B cell (primary cell): Measurements from ENCODE around the gene MTCL3.

ENCODE experiments used
- ATAC-seq: fragments of 200-7000 bp; cut with Tn5 transposase; one replicate; pipeline ENCODE4 v1.10.0; 2021; ENCODE audit warnings: low read depth, mild to moderate bottlenecking, moderate number of reproducible peaks, moderate library complexity
- CTCF ChIA-PET: fragments of 350-600 bp; sonication (Branson Sonifier 250); formaldehyde crosslinking; loops from one replicate; lab custom pipeline; 2021; ENCODE audit warnings: antibody characterized with exemption, inconsistent platforms; lab: Charles Lee
- POLR2A ChIA-PET: fragments of 350-600 bp; sonication (Branson Sonifier 250); formaldehyde crosslinking; loops from one replicate; lab custom pipeline; 2021; ENCODE audit warnings: antibody characterized with exemption; lab: Charles Lee
- DNase-seq: peaks from one replicate; pipeline ENCODE4 v3.0.0; 2013
- H2AFZ ChIP-seq: 2 replicates; pipeline ENCODE4 v1.6.1; 2012; ENCODE audit warnings: mild to moderate bottlenecking, low read depth, low read length; ENCODE audit not compliant: insufficient read depth, poor library complexity, severe bottlenecking
- H3K27ac ChIP-seq, 2 donors: 1 replicate in 1 of 2; 2 replicates in 1 of 2; pipeline ENCODE4 v1.5.1; 2012 to 2013; ENCODE audit warnings: low read length in 2 of 2, mild to moderate bottlenecking in 2 of 2, moderate library complexity in 1 of 2
- H3K27me3 ChIP-seq, 4 experiments: fragments of 200-600 bp in 1 of 4; sonication (generic) in 1 of 4; replicated peaks in 1 of 4; 1 replicate in 2 of 4; 2 replicates in 2 of 4; pipeline versions ENCODE4 v1.6.1 to v1.7.0; 2013 to 2016; ENCODE audit warnings: low read length in 3 of 4, mild to moderate bottlenecking in 2 of 4, mixed read lengths in 1 of 4, moderate library complexity in 1 of 4; ENCODE audit not compliant: insufficient read depth in 4 of 4, control insufficient read depth in 3 of 4; ENCODE audit errors: control extremely low read depth in 1 of 4
- H3K36me3 ChIP-seq, 2 experiments: replicated peaks in 1 of 2; 1 replicate in 1 of 2; 2 replicates in 1 of 2; pipeline versions ENCODE4 v1.6.1 to v1.7.1; 2013; ENCODE audit warnings: low read length in 1 of 2; ENCODE audit not compliant: insufficient read depth in 2 of 2, control insufficient read depth in 1 of 2; ENCODE audit errors: control extremely low read depth in 1 of 2, extremely low read depth in 1 of 2
- H3K4me1 ChIP-seq, 2 donors: fragments of 200-600 bp in 1 of 2; sonication (generic) in 1 of 2; 1 replicate in 1 of 2; 2 replicates in 1 of 2; pipeline versions ENCODE4 v1.5.1 to v1.6.1; 2013 to 2017; ENCODE audit warnings: low read length in 2 of 2; ENCODE audit not compliant: control insufficient read depth in 2 of 2, insufficient read depth in 2 of 2
- H3K4me2 ChIP-seq: replicated peaks from 2 replicates; pipeline ENCODE3; 2012; ENCODE audit warnings: mild to moderate bottlenecking, low read depth, low read length; ENCODE audit not compliant: poor library complexity, severe bottlenecking
- H3K4me3 ChIP-seq, 5 experiments: fragments of 200-600 bp in 1 of 5; sonication (generic) in 1 of 5; 1 replicate in 3 of 5; 2 replicates in 2 of 5; pipeline versions ENCODE4 v1.5.1 to v1.7.0; 2011 to 2016; ENCODE audit warnings: low read length in 4 of 5, mild to moderate bottlenecking in 4 of 5, low read depth in 2 of 5, control low read depth in 1 of 5, moderate library complexity in 1 of 5; ENCODE audit not compliant: insufficient read depth in 1 of 5; ENCODE audit errors: control extremely low read depth in 1 of 5, extremely low read depth in 1 of 5
- H3K79me2 ChIP-seq: fragments of 200-600 bp; sonication (generic); one replicate; pipeline ENCODE4 v1.6.0; 2016; ENCODE audit warnings: low read length; ENCODE audit not compliant: control insufficient read depth, insufficient read depth
- H3K9ac ChIP-seq: fragments of 200-600 bp; sonication (generic); 2 replicates; pipeline ENCODE4 v1.6.1; 2017; ENCODE audit warnings: mild to moderate bottlenecking, low read length, moderate library complexity
- H3K9me3 ChIP-seq, 3 donors: one replicate each; pipeline versions ENCODE4 v1.6.1 to v1.7.1; 2013; ENCODE audit warnings: low read length in 2 of 3; ENCODE audit not compliant: control insufficient read depth in 2 of 3, insufficient read depth in 1 of 3; ENCODE audit errors: control extremely low read depth in 1 of 3
- H4K20me1 ChIP-seq: 2 replicates; pipeline ENCODE4 v1.6.0; 2012; ENCODE audit warnings: mild to moderate bottlenecking, low read length; ENCODE audit not compliant: insufficient read depth, control insufficient read depth, poor library complexity, severe bottlenecking
- H3K27ac Mint-ChIP-seq: one replicate; pipeline ENCODE4 v1.8.0; 2021; ENCODE audit warnings: mixed read lengths
- H3K27me3 Mint-ChIP-seq: one replicate; pipeline ENCODE4 v1.8.0; 2021; ENCODE audit warnings: mixed read lengths
- H3K4me1 Mint-ChIP-seq: one replicate; pipeline ENCODE4 v1.8.0; 2021; ENCODE audit warnings: mixed read lengths
- H3K4me3 Mint-ChIP-seq: one replicate; pipeline ENCODE4 v1.8.0; 2021; ENCODE audit warnings: mixed read lengths
- H3K9me3 Mint-ChIP-seq: one replicate; pipeline ENCODE4 v1.8.0; 2022; ENCODE audit warnings: mixed read lengths; ENCODE audit not compliant: insufficient read depth
- EZH2 ChIP-seq: IDR thresholded peaks from 2 replicates; pipeline ENCODE4 v1.6.1; 2012; ENCODE audit warnings: borderline replicate concordance, low read depth, mild to moderate bottlenecking, moderate library complexity, low read length; ENCODE audit not compliant: insufficient read depth, poor library complexity, severe bottlenecking
- WGBS: methylation state at CpG from one replicate; pipeline ENCODE4 v1.1.5; 2013; ENCODE audit warnings: missing lambda C conversion rate; ENCODE audit not compliant: insufficient coverage; 5-methylcytosine and 5-hydroxymethylcytosine counted together
- intact Hi-C: fragments of 100-400 bp; cut with micrococcal nuclease; formaldehyde crosslinking; loops from one replicate; pipeline ENCODE4 v1.10.0; 2022
- TF ChIP-seq, protein P1 (sequence below): fragments of 200-600 bp; IDR thresholded peaks from one replicate; pipeline ENCODE4 v1.8.0; 2022; ENCODE audit warnings: antibody characterized with exemption, mild to moderate bottlenecking

The MTCL3 gene

DNA sequence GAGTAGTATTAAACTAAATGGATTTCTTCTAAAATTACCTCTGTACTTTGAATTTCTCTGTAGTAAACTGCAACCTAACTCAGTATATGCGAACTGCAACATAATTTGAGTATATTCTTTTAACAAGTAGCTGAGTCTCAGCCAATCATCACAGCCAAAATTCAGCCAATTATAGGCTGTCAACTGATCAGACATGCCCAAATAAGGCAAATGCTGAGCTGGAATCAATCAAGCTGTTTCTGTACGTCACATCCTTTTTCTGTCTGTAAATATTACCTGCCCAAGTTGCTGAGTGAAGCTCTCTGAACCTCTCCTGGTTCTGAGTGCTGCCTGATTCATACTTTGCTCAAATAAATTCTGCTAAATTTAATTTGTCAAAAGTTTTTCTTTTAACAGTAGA, 48.3 kb upstream of the MTCL3 start:
- ATAC-seq (no peak), DNase-seq (no peak)
- H3K79me2 ChIP-seq = no peaks in the 10 kb centered on the region
- no peak overlapping the region for H3K4me2 ChIP-seq
- Mint-ChIP-seq H3K4me3 (no peak overlapping the region), H3K27me3 (peaks cover 5% of the 10 kb centered on the region), H3K9me3 (no peaks in the 10 kb centered on the region), H3K4me1 (peaks cover 5% of the 10 kb centered on the region), H3K27ac (no peak overlapping the region)
- TF ChIP-seq, protein P1, sequence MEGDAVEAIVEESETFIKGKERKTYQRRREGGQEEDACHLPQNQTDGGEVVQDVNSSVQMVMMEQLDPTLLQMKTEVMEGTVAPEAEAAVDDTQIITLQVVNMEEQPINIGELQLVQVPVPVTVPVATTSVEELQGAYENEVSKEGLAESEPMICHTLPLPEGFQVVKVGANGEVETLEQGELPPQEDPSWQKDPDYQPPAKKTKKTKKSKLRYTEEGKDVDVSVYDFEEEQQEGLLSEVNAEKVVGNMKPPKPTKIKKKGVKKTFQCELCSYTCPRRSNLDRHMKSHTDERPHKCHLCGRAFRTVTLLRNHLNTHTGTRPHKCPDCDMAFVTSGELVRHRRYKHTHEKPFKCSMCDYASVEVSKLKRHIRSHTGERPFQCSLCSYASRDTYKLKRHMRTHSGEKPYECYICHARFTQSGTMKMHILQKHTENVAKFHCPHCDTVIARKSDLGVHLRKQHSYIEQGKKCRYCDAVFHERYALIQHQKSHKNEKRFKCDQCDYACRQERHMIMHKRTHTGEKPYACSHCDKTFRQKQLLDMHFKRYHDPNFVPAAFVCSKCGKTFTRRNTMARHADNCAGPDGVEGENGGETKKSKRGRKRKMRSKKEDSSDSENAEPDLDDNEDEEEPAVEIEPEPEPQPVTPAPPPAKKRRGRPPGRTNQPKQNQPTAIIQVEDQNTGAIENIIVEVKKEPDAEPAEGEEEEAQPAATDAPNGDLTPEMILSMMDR = no peak
- TF ChIP-seq EZH2 = no peak
- no peak overlapping the region for H3K27ac ChIP-seq
- no peaks in the 10 kb centered on the region for H4K20me1 ChIP-seq
- CTCF ChIA-PET = no interaction called here
- no peaks in the 10 kb centered on the region for H3K9me3 ChIP-seq
- no peaks in the 10 kb centered on the region for H3K4me1 ChIP-seq
- intact Hi-C loops = no loop called here
- H3K9ac ChIP-seq = no peak overlapping the region
- POLR2A ChIA-PET = no interaction called here
- no peaks in the 10 kb centered on the region for H3K27me3 ChIP-seq
- no peak overlapping the region for H3K4me3 ChIP-seq
- H3K36me3 ChIP-seq = no peaks in the 10 kb centered on the region
- no peak overlapping the region for H2AFZ ChIP-seq
- no CpG with 5 or more reads among the region's 2 CpGs for WGBS

DNA sequence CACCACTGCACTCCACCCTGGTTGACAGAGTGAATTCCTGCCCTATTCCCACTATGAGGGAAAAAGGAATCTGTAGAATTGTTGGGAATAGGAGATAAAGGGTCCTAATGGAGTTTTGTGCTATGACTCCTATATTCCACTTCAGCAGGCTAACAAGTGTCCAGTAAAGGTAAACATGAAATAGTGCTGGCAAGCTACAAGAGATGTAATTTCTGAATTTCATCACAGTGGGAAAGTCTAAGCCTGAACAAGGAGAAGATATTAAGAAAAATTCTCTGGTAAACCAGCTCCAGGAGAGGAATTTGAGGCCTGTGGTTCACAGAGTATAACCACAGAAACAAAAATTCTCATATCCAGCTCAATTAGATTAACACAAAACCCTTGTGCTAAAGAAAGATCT, 47.5 kb upstream of the MTCL3 start:
- Histone ChIP-seq H3K36me3 (no peaks in the 10 kb centered on the region), H3K4me3 (no peak overlapping the region), H3K79me2 (no peaks in the 10 kb centered on the region), H3K4me2 (no peak overlapping the region), H3K27ac (no peak overlapping the region), H3K27me3 (no peaks in the 10 kb centered on the region), H3K9ac (no peak overlapping the region), H4K20me1 (no peaks in the 10 kb centered on the region), H3K9me3 (no peaks in the 10 kb centered on the region), H3K4me1 (no peaks in the 10 kb centered on the region), H2AFZ (no peak overlapping the region)
- TF ChIP-seq, protein P1 = no peak
- TF ChIP-seq EZH2 = no peak
- Mint-ChIP-seq H3K4me1 (peaks cover 5% of the 10 kb centered on the region), H3K9me3 (no peaks in the 10 kb centered on the region), H3K27ac (no peak overlapping the region), H3K27me3 (peaks cover 5% of the 10 kb centered on the region), H3K4me3 (no peak overlapping the region)
- ATAC-seq (no peak), DNase-seq (no peak)
- intact Hi-C loops = no loop called here
- ChIA-PET POLR2A (no interaction called here), CTCF (no interaction called here)
